HG02852 (cell line): Measurements from ENCODE around the gene FAP.
A peak's percentile ranks its signal among the peaks of the same experiment; 100 is the strongest.

ENCODE experiments used
- ATAC-seq: cut with Tn5 transposase; IDR thresholded peaks from one replicate; pipeline ENCODE4 v1.9.1; 2021; ENCODE audit warnings: mild to moderate bottlenecking, moderate library complexity; ENCODE audit not compliant: unreplicated experiment

Gene FAP

DNA sequence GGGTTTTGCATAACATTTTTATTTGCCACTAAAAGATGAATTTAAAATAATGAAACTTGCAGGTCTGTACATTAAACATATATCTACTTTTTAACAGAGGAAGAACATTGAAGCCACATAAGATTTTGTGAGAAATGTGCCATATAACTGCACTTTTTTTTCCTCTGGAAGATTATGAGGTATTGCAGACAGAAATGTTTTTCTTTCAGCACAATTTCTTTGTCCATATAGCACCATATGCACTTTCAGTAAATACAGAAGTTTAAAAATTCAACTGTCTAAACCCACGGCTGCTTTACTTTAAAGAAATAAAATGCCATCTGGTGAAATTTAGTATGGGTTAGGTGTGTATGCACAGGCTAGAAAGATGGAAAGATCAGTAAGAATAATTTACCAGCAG, 470 bp upstream of the FAP start:
- no peak for ATAC-seq

GRCh38 chr2:162242586-162243280, 512 bp downstream of the FAP start:
- ATAC-seq: no peak

DNA sequence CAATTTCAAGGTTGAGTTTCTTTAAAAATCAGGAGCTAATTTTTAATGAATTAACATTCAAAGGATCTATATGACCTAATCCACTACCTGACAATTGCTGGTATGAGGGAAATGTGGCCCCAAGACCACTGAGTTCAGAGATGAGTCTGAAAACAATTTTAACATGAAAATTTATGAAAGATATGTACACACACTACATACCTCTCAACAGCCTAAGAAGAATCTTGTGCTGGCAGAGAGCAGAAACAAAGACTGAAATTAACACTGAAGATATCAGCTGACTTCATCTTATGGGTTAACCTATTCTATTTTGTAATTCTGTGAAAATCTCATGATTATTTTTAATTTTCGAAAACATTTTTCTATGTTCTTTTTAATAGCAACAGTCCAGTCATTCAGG, 1.7 kb downstream of the FAP start:
- ATAC-seq: no peak

DNA sequence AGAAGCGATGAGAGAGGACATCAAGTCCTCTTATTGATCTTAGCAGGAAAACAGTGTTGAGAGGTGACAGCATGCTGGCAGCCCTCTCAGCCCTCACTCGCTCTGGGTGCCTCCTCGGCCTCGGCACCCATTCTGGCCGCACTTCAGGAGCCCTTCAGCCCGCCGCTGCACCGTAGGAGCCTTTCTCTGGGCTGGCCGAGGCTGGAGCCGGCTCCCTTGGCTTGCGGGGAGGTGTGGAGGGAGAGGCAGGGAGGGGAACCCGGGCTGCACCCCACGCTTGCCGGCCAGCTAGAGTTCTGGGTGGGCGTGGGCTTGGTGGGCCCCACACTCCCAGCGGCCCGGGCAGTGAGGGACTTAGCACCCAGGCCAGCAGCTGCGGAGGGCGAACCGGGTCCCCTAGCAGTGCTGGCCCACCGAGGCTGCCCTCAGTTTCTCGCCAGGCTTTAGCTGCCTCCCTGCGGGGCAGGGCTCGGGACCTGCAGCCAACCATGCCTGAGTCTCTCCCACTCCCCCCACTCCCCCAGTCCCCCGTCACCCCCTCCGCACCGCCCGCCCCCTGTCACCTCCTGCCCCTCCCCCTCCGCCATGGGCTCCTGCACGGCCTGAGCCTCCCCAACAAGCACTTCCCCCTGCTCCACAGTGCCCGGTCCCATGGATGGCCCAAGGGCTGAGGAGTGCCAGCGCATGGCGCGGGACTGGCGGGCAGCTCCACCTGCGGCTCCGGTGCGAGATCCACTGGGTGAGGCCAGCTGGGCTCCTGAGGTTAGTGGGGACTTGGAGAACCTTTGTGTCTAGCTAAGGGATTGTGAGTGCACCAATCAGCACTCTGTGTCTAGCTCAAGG, 8.4 kb downstream of the FAP start:
- ATAC-seq: no peak

- no peak for ATAC-seq
Measured at GRCh38 chr2:162233197-162233596, 10.0 kb downstream of the FAP start.

GRCh38 chr2:162232671-162233070, 10.6 kb downstream of the FAP start:
- ATAC-seq: no peak

DNA sequence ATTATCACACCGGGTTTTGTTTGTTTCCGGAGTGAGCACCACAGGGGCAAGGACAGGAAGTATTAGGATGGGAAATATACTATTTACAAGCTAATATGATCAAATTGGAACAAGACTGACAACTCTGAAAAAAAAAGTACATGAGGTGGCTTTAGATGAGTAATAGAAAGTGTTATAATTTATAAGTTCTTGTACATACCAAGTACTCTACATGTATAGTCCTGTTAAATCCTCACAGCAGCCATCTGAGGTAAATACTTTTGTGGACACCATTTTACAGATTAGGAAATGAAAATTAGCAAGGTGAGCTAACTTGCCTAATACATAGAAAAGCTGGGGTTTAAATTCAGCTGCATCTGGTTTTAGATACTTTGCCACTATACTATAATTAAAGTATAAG, 11.2 kb downstream of the FAP start:
- no peak for ATAC-seq

- no peak for ATAC-seq
Measured at GRCh38 chr2:162230761-162231160, 12.5 kb downstream of the FAP start.

- ATAC-seq: no peak
Measured at GRCh38 chr2:162226836-162227235, 16.4 kb downstream of the FAP start.

DNA sequence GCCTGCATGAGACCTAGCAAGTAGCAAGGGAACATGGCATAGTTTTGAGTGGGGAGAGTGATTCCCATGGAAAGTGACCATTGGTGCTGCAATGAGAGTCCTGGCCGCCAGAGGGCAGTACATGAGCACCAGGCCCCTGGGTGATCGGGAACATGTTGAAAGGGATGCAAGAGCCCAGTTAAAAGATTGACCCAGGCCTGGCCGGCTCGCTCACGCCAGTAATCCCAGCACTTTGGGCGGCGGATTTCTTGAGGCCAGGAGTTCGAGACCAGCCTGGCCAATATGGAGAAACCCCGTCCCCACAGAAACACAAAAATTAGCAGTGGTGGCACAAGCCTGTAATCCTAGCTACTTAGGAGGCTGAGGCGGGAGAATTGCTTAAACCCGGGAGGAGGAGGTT, 22.2 kb downstream of the FAP start:
- ATAC-seq: peak; percentile 99

- ATAC-seq: no peak
Measured at GRCh38 chr2:162220368-162220767, 22.9 kb downstream of the FAP start.

DNA sequence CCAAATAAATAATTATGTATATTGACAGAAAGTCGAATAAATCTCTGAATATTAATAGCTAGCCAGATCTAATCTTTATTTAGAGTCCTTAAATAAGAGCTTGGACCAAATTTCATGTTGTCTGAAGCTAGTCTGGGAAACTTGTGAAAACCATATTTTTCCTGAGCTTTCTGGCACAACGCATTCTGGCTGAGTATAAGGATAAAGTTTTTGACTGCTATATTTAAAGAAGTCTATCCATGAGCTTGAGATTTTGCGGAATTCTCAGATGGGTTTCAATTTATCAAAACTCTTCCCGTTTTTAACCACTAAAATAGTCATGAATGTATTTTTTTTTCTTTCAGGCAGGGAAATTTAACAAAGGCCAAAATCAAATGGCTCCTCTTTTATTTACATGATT, 23.8 kb downstream of the FAP start:
- no peak for ATAC-seq

DNA sequence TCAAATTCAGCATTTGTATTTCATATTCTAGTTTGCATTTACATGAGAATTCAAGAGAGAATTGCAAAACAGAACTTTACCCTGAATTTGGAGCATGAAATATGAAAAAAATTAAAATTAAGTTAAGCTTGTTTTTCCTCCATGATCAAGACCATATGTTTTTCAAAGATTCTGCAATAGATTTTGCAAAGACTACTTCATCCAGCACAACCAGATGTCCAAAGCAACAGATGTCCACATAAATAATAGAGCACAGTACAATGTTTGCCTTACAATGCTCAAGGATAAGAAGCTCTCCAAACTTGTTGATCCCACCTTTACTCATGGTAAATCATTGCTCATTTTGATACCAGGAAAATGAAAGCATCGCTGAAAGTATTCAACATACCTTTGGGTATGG, 25.6 kb downstream of the FAP start:
- ATAC-seq: no peak

DNA sequence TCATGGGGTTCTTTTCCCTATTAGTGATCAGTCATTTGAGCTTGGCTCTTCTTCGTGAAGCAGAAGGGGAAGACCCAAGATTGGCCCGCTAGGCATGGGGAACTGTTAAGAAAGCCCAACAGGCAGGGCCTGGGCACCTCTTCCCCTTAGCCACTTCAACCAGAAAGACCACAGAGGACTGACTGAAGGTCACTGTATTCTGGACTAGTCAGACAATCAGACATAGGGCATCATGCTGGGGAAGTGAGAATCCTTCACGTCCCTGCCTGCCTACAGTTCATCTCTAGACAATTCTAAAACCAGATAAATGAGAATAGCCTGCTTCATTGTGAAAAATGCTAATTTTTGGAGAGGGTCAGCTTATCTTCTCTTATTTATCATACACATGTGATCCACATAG, 28.1 kb downstream of the FAP start:
- no peak for ATAC-seq

- no peak for ATAC-seq
Measured at GRCh38 chr2:162212366-162212765, 30.9 kb downstream of the FAP start.

- no peak for ATAC-seq
Measured at GRCh38 chr2:162211732-162212131, 31.5 kb downstream of the FAP start.

DNA sequence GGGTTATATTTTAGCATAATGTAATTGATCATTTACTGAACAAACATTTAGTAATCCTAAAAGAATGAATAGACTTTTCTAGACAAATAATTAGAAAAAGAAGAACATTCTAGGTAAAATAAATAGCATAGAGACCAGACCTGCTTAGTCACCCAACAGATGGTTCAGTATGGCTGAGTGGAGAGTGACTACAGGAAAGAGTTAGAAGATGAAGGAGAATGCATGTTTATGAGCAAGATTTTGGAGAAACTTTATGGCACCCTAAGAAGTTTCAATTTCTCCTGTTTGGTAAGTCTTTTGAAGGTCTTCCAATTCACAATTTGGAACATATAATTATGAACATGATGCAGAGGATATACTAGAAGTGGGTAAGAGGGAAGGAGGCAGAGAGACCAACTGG, 32.9 kb downstream of the FAP start:
- ATAC-seq: no peak

DNA sequence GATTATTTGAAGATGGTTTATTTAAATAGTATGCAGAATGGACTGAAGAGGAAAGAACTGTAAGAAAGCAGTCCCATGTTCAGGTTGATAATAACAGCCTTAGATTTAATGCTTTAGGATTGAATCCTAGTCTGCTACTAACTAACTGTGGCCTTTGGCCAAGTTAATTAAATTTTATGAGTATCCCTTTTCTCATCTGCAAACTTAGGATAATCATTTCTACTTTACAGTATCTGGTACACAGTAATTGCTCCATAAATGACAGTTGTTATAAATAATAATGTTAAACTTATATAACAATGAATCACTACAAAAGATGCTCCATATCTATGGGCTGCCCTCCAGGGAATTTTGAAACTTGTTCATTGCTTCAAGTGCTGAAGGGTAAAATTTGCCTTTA, 41.0 kb downstream of the FAP start:
- ATAC-seq: no peak

- ATAC-seq: no peak
Measured at GRCh38 chr2:162200636-162201035, 42.6 kb downstream of the FAP start.

- ATAC-seq: no peak
Measured at GRCh38 chr2:162199913-162200312, 43.3 kb downstream of the FAP start.

DNA sequence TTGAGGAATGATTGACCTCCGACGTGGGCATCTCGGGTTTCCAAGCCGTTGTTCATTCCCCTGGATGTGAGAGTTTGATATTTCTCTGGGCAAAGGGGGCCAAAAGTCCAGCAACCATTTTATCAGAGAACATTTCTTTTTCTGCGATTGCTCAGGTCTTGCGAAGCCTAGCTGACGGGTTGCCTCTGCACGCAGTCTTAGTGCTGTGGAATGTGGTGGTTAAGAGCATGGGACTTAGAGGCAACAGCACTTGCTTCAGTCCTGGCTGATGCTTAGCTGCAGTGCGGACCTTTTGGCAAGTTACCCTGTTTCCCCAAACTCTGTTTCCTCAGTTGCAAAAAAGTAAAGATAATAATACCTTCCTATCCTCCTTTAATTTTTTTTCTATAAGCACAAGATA, 45.0 kb downstream of the FAP start:
- ATAC-seq: no peak

DNA sequence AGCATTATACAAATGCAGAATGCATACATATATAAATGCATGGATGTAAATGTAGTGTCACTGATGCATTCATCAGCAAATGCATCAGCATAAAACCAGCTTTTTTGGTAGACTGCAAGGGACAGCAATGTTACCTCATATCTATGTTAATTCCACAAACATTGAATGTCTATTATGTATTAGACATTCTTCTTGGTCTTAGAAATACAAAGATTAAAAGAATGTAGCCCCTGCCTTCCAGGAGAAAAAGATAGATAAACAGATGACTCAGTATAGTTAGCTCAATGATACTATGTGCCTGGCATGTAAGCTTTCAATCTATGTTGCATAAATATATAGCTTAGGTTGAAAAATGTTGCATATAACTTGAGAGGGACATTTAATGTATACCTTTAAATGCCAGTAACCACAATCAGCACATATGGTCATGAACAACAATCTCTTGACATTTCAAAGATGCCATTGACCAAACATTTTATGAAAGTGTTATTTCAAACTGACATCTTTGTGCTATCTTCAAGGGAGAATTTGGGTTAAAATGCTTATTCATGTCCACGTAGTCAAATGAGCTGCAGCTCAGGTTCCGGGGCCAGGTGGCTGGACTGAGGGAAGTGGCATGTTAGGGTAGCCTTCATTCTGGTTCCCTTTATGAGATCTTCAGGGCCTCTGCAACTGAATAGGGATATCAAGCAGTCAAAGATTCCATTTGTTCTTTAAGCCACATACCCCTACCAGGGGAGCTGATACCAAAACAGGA, 46.0 kb downstream of the FAP start:
- ATAC-seq: no peak
